A549 (cell line): Measurements from ENCODE around the gene ADAMTS13.

Experiments used
- CBX8 ChIP-seq: fragments of 200-600 bp; sonication (generic); IDR thresholded peaks from 2 replicates; pipeline ENCODE4 v1.6.1; 2016
- CHD2 ChIP-seq: fragments of 150-350 bp; IDR thresholded peaks from 2 replicates; pipeline ENCODE4 v1.6.1; 2014; ENCODE audit warnings: low read length; ENCODE audit not compliant: partially characterized antibody
- EP300 ChIP-seq, 2 experiments: fragments of >200 bp; sonication (Bioruptor Twin); formaldehyde crosslinking; IDR thresholded peaks; 2 replicates in 1 of 2; 3 replicates in 1 of 2; pipeline ENCODE4 v1.6.1; 2016 to 2017
- FOSL2 ChIP-seq, 2 experiments: fragments of 450-650 bp in 1 of 2; fragments of >200 bp in 1 of 2; sonication (Bioruptor Twin) in 1 of 2; formaldehyde crosslinking; IDR thresholded peaks; 2 replicates each; pipeline versions ENCODE4 v1.5.0 to v1.6.1; 2016 to 2020; ENCODE audit warnings: mild to moderate bottlenecking in 1 of 2, moderate library complexity in 1 of 2
- RARB ChIP-seq: fragments of 250-450 bp; sonication (Bioruptor Pico); IDR thresholded peaks from 2 replicates; pipeline ENCODE4 v1.8.0; 2021; ENCODE audit warnings: mild to moderate bottlenecking, moderate library complexity
- SREBF2 ChIP-seq: fragments of 450-650 bp; IDR thresholded peaks from 2 replicates; pipeline ENCODE4 v1.6.1; 2014; ENCODE audit warnings: mild to moderate bottlenecking, moderate library complexity
- TP53 ChIP-seq: fragments of 250-450 bp; sonication (Bioruptor Pico); IDR thresholded peaks from 2 replicates; pipeline ENCODE4 v1.5.0; 2021; ENCODE audit warnings: mild to moderate bottlenecking, moderate library complexity
- ZNF302 ChIP-seq: fragments of 250-450 bp; sonication (Bioruptor Pico); IDR thresholded peaks from 2 replicates; pipeline ENCODE4 v1.9.0; 2021; ENCODE audit warnings: inconsistent platforms, mild to moderate bottlenecking, moderate library complexity
- TF ChIP-seq, protein P1 (sequence below): fragments of >200 bp; sonication (Bioruptor Twin); formaldehyde crosslinking; IDR thresholded peaks from 3 replicates; pipeline ENCODE4 v1.5.1; 2016
- TF ChIP-seq, protein P2 (sequence below): fragments of 450-650 bp; IDR thresholded peaks from 2 replicates; pipeline ENCODE4 v1.6.1; 2014; ENCODE audit warnings: antibody characterized with exemption
- TF ChIP-seq, protein P3 (sequence below): IDR thresholded peaks from 2 replicates; pipeline ENCODE4 v1.6.1; 2012

DNA sequence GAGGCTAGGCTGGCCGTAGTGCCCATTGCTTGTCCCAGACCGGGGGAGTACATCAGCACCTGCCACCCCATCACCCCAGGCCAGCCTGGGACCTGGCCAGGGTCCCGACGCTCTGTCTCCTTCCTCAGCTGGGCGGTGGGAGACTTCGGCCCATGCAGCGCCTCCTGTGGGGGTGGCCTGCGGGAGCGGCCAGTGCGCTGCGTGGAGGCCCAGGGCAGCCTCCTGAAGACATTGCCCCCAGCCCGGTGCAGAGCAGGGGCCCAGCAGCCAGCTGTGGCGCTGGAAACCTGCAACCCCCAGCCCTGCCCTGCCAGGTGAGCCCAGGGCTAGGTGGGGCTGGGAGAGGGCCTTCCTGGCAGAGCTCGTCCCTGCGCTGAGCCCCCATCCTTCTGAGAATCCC is 21.1 kb downstream of the ADAMTS13 start:
- TF ChIP-seq, protein P1, sequence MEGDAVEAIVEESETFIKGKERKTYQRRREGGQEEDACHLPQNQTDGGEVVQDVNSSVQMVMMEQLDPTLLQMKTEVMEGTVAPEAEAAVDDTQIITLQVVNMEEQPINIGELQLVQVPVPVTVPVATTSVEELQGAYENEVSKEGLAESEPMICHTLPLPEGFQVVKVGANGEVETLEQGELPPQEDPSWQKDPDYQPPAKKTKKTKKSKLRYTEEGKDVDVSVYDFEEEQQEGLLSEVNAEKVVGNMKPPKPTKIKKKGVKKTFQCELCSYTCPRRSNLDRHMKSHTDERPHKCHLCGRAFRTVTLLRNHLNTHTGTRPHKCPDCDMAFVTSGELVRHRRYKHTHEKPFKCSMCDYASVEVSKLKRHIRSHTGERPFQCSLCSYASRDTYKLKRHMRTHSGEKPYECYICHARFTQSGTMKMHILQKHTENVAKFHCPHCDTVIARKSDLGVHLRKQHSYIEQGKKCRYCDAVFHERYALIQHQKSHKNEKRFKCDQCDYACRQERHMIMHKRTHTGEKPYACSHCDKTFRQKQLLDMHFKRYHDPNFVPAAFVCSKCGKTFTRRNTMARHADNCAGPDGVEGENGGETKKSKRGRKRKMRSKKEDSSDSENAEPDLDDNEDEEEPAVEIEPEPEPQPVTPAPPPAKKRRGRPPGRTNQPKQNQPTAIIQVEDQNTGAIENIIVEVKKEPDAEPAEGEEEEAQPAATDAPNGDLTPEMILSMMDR = no peak
- TF ChIP-seq SREBF2 (no peak), EP300 (IDR thresholded peaks at IDR 0.05) (no peak), CBX8 (no peak), TP53 (CRISPR knock-in tag) (no peak), ZNF302 (CRISPR knock-in tag) (no peak), CHD2 (no peak), RARB (CRISPR knock-in tag) (no peak), FOSL2 (IDR thresholded peaks at IDR 0.05) (no peak), FOSL2 (CRISPR knock-in tag; IDR thresholded peaks at IDR 0.05) (no peak)
- TF ChIP-seq, protein P2, sequence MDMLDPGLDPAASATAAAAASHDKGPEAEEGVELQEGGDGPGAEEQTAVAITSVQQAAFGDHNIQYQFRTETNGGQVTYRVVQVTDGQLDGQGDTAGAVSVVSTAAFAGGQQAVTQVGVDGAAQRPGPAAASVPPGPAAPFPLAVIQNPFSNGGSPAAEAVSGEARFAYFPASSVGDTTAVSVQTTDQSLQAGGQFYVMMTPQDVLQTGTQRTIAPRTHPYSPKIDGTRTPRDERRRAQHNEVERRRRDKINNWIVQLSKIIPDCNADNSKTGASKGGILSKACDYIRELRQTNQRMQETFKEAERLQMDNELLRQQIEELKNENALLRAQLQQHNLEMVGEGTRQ = no peak
- TF ChIP-seq, protein P3, sequence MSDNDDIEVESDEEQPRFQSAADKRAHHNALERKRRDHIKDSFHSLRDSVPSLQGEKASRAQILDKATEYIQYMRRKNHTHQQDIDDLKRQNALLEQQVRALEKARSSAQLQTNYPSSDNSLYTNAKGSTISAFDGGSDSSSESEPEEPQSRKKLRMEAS = no peak
